ENCODE measurements around the gene ASAH2.
"Not testable (repeated sequence)": the region's sequence is repeated elsewhere in the genome, so short reads cannot be mapped to it uniquely, and the experiment has no call there.

Gene ASAH2

DNA sequence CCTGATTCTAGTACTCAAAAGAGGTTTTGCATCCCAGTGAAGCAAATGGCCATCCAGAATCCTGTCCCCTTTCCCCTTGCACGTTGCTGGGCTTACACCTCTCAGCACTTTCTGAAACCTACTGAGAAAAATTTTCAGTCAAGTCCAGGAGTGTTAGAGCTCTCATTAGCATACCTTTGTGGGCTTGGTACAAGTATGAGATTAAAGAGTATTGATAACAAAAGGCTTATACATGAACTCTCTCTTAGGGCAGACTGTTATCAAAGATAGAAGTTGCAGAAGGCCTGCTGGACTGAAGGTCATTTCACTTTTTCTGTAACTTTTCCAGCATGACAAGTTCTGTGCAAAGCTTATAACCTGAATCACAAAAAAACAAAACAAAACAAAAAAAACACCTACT is at the start of gene ASAH2:
TSS of gene ASAH2 (minus strand) at position 123 of the 400 bp plus-strand sequence. CDS start 2,906 bp downstream, outside the sequence.
- no peak for DNase-seq (ENCODE audit: low read depth in 2 of 2)

DNA sequence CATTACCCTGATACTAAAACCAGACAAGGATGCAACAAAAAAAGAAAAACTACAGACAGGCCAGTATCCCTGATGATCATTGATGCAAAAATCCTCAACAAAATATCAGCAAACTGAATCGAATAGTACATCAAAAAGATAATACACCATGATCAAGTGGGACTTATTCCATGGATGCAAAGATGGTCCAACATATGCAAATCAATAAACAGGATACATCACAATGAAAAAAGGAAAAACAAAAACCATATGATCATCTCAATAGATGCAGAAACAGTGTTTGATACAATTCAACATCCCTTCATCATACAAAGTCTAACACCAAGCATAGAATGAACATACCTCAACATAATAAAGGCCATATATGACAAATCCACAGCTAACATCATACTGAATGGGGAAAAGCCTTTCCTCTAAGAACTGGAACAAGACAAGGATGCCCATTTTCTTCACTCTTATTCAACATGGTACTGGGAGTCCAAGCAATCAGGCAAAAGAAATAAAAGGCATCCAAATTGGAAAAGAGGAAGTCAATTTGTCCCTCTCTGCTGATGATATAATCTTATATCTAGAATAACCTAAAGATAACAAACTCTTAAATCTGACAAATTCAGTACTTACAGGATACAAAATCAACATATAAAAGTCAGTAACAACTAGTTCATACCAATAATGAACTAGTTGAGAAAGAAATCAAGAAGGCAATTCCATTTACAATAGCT is 48.8 kb upstream of the ASAH2 start:
- DNase-seq (ENCODE audit: low read depth in 2 of 2): no peak

DNA sequence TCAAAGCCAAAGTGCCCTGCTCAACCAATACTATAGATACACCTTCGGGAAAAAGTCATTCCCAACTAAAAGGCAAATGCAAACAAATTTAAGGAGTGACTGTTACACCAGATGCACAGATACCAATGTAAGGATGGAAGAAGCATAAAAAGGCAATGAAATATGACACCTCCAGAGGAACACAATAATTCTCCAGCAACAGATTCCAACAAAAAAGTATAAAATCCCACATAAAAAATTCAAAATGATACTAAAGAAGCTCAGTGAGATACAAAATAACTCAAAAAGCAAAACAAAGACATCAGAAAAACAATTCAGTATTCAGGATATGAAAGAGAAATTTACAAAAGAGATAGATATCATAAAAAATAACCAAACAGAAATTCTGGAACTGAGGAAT is 44.1 kb upstream of the ASAH2 start:
- DNase-seq (ENCODE audit: low read depth in 2 of 2): no peak

DNA sequence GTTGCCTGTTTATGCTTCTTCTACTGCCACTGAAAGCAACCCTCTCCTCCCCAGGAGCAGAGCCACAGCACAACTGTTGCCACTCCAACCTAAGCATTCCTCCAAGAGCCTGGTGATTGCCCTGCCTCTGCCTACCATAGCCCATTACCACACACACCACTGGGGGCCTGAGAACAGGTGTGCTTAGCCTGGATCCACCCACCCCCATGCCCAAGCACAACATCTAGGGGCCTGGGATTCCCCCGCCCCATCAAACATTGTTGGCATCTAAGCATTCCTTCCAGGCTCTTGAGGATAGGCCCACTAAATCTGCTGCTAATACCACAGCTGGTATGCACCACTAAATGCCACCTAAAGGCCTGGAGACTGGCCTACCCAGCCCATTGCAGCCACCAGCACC is 43.3 kb upstream of the ASAH2 start:
- no peak for DNase-seq (ENCODE audit: low read depth in 2 of 2)

DNA sequence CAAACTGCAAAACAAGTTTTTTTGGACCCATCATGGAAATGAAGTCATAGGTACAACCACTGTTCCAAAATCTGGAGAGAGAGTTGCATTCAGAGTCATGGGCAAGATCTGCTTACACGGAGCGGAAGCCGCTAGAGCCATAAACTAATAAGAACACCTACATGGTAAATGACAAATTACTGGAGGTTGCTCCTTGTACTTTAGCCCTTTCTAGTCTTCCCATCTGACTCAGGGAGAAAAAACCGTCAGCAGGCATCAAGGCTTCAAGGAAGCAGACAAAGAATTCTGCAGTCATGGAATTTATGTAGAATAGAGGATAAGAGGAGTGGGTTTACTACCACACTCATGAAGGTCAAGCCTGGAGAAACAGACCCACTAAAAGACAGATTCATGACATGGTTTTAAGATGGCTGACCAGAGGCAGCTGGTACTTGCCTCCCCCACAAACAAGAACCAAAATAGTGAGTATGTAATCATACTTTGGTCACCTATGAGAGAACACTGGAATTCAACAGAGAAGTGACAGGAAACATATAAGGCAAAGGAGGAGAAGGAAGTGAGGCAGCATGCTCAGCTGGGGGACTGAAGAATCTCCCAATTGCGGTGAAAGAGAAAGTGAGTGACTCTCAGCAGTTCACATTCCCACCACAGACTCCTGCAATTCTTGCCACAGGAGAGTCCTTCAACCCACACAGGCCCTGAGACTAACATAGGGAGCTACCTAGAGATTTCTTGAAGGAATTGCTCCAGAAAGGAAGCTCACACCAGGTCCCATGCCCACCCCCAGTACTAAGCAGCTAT is 42.4 kb upstream of the ASAH2 start:
- DNase-seq (ENCODE audit: low read depth in 2 of 2): no peak

DNA sequence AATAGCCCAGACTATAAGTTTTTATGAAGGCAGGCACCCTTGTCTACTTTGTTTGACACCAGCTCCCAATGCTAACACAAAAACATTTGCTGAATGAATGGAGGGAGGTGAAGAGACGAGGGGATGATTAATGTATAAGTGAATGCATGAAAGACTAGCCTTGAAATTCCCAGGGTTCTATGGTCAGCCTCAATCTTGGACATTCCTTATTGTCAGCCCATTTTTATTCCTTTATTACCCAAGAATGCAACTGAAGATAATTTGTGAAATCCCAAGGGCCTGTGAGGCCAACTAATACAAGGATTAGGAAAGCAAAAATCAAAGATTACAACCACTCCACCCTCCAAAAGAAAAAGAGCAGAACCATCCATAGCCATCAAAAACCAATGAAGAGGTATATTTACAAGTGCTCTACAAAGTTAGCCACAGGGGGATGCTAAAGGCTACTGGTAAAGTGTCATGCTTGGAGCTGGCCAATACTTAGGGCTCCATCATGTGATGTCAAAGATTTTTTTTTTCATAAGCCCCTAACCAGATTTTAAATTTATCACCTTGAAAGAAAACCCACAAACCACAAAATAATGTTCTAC is 40.0 kb upstream of the ASAH2 start:
- no peak for DNase-seq (ENCODE audit: low read depth in 2 of 2)

DNA sequence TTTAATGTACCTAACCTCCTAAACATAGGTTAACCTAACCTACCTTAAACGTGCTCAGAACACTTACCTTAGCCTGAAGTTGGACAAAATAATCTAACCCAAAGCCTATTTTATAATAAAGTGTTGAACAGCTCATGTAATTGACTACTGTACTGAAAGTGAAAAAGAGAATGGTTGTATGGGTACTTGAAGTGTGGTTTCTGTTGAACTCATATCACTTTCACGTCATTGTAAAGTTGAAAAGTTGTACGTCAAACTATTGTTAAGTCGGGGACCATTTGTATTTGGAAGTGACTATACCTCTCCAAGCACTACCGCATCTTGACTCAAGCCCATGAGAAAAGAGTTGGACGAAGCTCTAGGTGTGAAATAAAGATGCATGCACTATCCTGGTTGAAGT is 37.9 kb upstream of the ASAH2 start:
- DNase-seq (ENCODE audit: low read depth in 2 of 2): no peak

DNA sequence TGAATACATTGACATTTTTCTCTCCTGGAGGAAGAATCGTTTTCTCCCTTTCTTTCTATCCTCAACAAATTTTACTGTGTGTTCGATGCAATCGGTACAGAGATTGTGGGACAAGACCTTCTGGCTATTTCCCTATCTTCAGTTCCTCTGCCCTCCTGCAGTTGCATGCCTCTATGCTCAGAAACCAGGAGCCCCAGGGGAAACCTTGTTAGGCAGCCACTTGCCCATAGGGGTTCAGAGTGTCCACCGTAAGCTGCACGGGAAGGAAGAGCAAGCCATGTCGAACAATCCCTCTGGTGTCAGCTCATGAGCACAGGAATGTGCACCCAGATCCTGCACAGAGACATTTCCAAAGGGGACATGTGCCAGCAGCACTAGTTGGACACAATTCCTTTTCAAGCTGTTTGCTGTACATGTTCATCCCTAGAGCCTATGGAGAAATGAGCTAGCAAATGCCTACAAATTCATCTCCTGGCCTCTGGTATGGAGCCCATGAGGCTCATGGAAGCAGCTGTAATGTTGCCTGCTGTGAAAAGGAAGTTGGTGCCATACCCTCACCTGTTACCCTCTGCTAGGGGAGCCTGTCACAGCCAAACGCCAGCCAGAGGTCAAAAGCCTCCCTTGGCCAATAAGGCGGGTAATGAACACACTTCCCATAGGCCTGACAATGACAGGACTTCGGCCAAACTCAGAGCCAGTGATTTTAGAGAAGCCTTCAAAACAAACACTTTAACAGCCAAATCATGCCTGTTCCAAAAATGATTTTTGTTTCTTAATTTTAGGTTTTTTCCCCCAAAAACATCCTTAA is 35.9 kb upstream of the ASAH2 start:
- DNase-seq (ENCODE audit: low read depth in 2 of 2): no peak

DNA sequence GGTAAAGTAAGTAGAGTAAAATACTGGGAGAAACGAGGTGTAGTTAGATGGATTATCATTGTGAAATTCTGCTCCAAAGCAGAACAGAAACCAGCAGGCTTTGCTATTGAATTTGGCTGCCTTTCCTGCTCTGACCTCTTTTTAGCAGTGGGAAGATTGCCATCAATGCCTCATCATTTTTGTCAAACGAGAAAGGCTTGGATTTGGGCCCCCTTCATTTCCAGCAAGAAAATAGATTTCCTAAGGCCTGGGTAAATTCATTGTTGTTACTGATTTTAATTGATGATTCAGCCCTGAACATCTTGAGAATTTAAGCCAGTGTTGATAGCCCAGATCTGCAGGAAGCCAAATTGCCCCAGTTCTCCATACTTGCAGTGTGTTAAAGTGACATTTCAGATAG is 35.2 kb upstream of the ASAH2 start:
- DNase-seq (ENCODE audit: low read depth in 2 of 2): no peak

DNA sequence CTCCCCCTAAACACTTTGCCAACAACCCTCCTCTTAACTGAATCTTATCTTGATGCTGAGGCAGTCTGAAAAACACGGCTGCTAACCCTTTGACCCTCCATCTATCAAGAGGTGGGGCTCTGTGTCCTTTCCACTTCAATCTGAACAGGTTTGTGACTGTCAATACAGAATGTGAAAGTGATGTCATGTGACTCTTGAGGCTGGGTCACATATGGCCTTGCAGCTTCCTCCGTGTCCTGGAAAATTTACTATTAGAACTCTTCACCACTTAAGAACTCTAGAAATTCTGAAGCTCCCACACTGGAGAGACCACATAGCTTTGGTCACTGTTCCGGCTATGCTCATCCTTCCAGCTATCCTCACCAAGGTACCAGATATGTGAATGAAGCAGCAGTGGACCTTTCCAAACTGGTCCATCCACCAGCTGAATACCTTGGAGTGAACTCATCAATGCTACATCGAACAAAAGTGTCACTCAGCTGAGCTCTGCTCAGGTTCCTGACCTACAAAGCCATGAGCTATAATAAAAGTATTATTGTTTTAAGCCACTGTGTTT is 30.7 kb upstream of the ASAH2 start:
- DNase-seq (ENCODE audit: low read depth in 2 of 2): no peak

DNA sequence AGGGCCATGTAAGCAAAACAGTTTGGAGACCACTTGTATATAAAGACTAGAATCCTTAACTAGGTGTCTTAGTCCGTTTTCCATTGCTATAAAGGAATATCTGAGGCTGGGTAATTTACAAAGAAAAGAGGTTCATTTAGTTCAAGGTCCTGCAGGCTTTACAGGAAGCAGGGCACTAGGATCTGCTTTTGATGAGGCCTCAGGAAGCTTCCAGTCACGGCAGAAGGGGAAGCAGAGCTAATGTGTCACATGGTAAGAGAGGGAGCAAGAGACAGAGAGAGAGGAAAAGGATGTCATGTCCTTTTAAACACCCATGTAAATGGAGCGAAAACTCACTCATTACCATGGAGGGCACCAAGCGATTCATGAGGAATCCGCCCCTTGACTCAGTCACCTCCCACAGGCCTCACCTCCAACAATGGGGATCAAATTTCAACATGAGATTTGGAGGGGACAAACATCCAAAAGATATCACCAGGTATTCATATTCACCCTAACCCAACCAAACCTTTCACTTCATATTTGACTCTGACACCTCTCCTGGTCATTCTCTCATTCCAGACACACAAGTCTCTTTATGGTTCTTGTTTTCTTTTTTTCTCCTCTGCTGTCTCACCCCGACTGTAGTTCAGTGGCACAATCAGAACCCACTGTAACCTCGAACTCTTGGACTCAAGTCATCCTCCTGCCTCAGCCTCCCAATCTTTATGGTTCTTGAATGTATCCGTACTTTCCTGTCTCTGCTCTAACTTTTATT is 30.1 kb upstream of the ASAH2 start:
- DNase-seq (ENCODE audit: low read depth in 2 of 2): no peak

DNA sequence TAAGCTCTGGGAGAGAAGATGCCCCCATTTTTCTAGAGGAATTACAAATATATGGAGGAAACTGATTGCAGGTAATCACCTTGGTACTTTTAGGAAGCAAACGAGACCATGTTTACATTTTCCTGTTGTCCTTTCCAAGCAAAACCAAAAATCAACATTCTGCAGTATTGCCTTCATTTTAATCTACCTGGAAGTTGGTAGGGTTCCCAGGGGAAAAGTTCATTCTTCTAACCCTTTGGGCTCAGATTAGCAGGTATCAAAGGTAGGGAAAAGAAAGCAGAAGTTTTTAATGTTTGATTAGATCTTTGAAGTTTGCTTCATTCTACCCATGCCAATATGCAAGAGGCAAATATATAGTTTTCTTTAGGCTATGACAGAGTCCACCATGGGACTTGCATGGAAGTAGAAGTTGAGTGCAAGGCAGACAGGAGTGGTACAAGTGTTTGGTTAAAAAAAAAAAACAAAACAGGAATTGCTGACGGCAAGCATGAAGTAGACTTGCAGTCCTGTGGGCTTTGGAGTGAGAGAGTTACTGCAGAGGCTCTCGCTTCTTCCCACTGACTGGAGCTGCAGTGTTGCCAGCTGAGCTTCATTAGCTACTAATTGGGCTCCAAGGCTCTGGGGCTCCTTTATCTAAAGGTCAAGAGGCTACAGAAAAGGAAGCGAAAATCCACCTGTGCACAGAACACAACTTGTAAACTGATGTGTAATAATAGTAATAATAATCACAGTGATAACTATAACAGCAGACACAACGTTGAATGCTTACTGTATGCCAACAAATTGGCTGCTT is 28.9 kb upstream of the ASAH2 start:
- no peak for DNase-seq (ENCODE audit: low read depth in 2 of 2)

DNA sequence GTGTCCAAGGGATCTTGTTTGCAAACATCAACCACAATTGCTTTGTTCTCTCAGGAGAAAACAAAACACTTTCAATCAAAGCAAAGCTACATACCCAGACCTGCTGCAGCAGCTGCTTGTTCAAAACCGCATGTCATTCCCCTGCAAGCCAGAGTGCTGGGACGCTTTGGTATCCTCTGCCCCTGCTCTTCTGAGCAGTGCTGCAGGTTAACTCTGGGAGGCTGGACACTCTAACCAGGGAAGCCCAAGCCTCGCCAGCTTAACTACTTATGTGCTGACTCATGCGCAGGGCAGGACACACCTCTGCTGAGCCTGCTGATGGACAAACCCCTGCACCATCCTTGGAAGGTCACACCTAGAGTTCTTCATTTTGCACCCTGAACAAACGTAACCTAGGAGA is 28.2 kb upstream of the ASAH2 start:
- no peak for DNase-seq (ENCODE audit: low read depth in 2 of 2)

DNA sequence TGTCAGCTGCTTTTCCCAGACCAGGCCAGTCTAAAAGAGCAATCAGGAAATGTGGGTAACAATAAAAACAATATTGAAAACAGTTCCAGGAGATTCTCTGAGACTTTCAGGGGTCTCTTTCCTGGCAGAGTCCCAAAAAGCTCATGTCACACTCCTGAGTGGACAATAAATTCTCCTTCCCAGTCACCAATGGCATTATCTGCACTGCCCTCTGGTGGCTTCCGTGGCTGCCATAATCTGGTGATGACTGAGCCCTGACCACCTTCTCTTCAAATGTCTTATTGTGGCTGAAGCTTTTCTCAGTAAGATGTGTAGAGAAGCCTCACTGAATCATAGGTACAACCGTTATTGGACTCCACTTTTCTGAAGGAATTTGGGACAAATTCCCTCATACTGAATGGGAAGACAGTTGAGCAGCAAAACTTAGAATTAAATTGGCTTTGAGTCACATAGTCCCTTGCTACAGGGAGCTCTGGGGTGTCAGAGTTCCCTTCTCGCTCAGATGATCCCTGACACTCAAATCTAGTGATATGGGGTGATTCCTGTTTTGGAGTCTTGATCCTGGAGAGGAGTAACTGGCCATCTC is 24.4 kb upstream of the ASAH2 start:
- no peak for DNase-seq (ENCODE audit: low read depth in 2 of 2)

DNA sequence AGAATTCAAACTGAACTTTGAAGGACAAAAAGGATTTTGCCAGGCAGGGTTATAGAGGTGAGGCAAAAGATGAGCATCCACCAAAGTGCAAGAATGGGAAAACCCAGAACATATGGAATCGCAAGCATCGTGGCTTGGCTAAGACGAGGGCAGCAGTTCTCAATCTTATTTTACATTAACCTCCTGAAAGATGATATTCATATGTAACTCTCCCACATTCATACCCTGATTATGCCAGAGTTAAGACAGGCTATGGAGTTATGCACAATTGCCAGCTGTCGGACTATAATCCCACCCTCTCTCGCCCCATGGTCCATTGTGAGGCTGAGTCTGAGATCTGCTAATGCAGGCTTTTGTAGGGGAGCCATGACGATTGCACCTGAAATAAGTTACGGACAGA is 21.2 kb upstream of the ASAH2 start:
- DNase-seq (ENCODE audit: low read depth in 2 of 2): no peak

DNA sequence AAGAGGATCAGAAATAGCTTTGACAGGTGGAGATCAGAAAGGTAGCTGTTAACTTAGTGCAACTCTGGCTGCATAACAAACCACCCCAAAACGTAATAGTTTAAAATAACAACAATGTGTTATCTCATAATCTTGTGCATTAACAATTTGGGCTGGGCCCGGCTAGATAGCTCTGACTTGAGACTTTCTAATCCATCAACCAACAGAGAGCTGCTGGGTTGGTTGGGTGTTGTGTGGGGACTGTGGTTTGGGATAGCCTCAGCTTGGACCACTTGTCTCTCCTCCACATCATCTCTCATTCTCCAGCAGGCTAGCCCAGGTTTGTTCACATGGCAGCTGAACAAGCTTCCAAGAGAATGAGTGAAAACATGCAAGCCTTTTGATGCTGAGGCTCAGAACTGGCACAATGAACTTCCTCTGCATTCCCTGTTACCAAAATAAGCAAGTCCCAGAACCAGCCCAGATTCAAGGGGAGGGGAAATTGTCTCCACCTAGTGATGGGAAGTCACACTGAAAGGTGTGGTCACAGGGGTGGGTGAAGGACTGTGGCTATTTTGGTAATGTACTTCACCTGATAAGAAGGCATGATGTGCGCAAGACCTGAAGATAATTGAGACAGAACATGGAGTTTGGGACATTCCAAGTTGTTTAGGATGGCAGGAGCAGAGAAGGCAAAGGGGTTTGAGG is 20.4 kb upstream of the ASAH2 start:
- no peak for DNase-seq (ENCODE audit: low read depth in 2 of 2)

DNA sequence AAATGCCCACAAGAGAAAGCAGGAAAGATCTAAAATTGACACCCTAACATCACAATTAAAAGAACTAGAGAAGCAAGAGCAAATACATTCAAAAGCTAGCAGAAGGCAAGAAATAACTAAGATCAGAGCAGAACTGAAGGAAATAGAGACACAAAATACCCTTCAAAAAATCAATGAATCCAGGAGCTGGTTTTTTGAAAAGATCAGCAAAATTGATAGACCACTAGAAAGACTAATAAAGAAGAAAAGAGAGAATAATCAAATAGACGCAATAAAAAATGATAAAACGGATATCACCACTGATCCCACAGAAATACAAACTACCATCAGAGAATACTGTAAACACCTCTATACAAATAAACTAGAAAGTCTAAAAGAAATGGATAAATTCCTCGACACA is 16.6 kb upstream of the ASAH2 start:
- DNase-seq (ENCODE audit: low read depth in 2 of 2): not testable (repeated sequence)

DNA sequence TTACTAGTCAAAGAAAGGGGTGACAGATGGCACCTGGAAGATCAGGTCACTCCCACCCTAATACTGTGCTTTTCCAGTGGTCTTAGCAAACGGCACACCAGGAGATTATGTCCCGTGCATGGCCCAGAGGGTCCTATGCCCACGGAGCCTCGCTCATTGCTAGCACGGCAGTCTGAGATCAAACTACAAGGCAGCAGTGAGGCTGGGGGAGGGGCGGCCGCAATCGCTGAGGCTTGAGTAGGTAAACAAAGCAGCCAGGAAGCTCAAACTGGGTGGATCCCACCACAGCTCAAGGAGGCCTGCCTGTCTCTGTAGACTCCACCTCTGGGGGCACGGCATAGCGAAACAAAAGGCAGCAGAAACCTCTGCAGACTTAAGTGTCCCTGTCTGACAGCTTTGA is 11.3 kb upstream of the ASAH2 start:
- DNase-seq (ENCODE audit: low read depth in 2 of 2): not testable (repeated sequence)

DNA sequence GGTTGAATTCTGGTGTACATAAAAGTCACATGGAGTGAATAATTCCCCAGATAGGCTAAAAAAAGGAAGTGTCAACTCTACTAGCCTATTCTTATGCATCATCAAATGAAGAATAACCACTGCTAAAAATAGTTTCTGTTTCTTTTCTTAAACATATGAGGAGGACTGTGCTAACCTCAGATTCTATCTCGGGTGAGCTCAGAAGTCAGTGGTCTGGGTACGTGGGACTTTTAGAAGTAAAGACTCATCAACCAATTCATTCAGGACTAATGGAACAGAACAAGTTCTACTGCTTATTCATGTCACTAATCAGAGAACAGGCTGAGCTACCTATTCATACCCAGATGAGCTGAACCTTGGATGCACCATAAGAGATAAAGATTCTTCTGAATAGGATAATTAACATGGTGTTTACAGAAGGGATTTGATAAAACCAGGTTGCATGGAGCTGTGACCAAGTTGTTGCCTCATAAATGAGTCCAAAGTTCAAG is 9.5 kb upstream of the ASAH2 start:
- no peak for DNase-seq (ENCODE audit: low read depth in 2 of 2)
